CD4-positive, alpha-beta T cell treated with Interleukin-15 for 4 hours (primary cell): ENCODE results near the gene CCL20.
"Not testable (repeated sequence)": the region's sequence is repeated elsewhere in the genome, so short reads cannot be mapped to it uniquely, and the experiment has no call there.

Source experiments
- DNase-seq: peaks from one replicate; pipeline ENCODE4 v3.0.0-alpha.2; 2020; ENCODE audit warnings: low spot score

Gene CCL20

GRCh38 chr2:227813562-227814353 lies at the start of gene CCL20:
Gene CCL20, plus strand, starts transcription at chr2:227813842. Its CDS starts 70 bp downstream, at chr2:227813912.
- no peak for DNase-seq

- no peak for DNase-seq
Measured at GRCh38 chr2:227765788-227766372, 47.8 kb upstream of the CCL20 start.

- DNase-seq, result peak; percentile 57
Measured at GRCh38 chr2:227766373-227766883, 47.2 kb upstream of the CCL20 start.

- DNase-seq, result no peak
Measured at GRCh38 chr2:227767830-227768229, 45.8 kb upstream of the CCL20 start.

- no peak for DNase-seq
Measured at GRCh38 chr2:227772197-227772661, 41.4 kb upstream of the CCL20 start.

GRCh38 chr2:227772932-227773331 lies 40.7 kb upstream of the CCL20 start:
- DNase-seq, result no peak

GRCh38 chr2:227774011-227774624 lies 39.5 kb upstream of the CCL20 start:
- peak; percentile 20 for DNase-seq

GRCh38 chr2:227774895-227775842 lies 38.5 kb upstream of the CCL20 start:
- DNase-seq, result no peak

- no peak for DNase-seq
Measured at GRCh38 chr2:227780981-227781615, 32.5 kb upstream of the CCL20 start.

- no peak for DNase-seq
Measured at GRCh38 chr2:227781841-227782240, 31.8 kb upstream of the CCL20 start.

GRCh38 chr2:227782804-227783203 lies 30.8 kb upstream of the CCL20 start:
- no peak for DNase-seq

GRCh38 chr2:227783404-227784138 lies 30.1 kb upstream of the CCL20 start:
- DNase-seq, result peak; percentile 27

GRCh38 chr2:227785293-227785692 lies 28.3 kb upstream of the CCL20 start:
- DNase-seq, result no peak

GRCh38 chr2:227788561-227789018 lies 25.1 kb upstream of the CCL20 start:
- no peak for DNase-seq

- no peak for DNase-seq
Measured at GRCh38 chr2:227789803-227790202, 23.8 kb upstream of the CCL20 start.

- no peak for DNase-seq
Measured at GRCh38 chr2:227793148-227793712, 20.4 kb upstream of the CCL20 start.

GRCh38 chr2:227796045-227796711 lies 17.5 kb upstream of the CCL20 start:
- no peak for DNase-seq

- not testable (repeated sequence) for DNase-seq
Measured at GRCh38 chr2:227796768-227797167, 16.9 kb upstream of the CCL20 start.

GRCh38 chr2:227799202-227799601 lies 14.4 kb upstream of the CCL20 start:
- no peak for DNase-seq
